H54 (cell line): Measurements from ENCODE around the gene SLC38A3.

Experiments
- DNase-seq: peaks from one replicate; pipeline ENCODE4 v3.0.0; 2011; ENCODE audit warnings: low spot score, mixed read lengths; ENCODE audit not compliant: insufficient read length
- FAIRE-seq: peaks from 3 replicates; lab custom pipeline; 2011; peaks lifted over from hg19 to GRCh38; lab: Jason Lieb, UNC
- POLR2A ChIP-seq: IDR thresholded peaks from 2 replicates; pipeline ENCODE4 v1.6.1; 2011; ENCODE audit warnings: low read depth, mild to moderate bottlenecking, low read length

SLC38A3 gene

DNA sequence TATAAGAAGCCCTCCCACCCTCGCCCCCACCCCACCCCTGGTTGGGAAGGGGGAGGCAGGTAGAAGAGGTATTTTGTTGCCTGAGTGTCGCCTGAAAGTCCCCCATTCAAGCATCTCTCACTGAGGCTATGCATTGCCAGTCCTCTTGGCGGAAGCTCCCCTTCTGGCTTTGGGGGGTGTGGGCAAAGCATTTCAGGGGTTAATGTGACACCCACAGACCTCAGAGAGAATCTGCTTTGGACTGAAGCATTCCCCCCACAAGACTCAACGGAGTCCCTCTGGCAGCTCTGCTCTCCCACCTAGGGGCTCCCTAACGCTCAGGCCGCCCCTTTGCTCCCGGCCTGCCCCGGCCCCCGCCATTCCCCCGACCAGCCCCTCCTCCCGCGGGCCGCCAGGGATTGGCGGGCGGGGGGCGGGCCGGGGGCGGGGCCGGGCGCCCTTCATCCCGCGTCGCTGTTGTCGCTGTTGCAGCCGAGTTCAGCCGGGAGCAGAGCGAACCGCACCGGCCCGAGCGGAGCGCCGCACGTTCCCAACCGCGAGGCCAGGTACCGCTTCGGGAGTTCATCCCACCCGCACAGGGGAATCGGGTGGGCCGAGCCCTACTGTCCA is at the start of gene SLC38A3:
TSS of gene SLC38A3 (plus strand) at position 468 of the 609 bp plus-strand sequence. CDS start 8,929 bp downstream, outside the sequence.
- no peak for TF ChIP-seq POLR2A
- FAIRE-seq (no peak), DNase-seq (no peak)

DNA sequence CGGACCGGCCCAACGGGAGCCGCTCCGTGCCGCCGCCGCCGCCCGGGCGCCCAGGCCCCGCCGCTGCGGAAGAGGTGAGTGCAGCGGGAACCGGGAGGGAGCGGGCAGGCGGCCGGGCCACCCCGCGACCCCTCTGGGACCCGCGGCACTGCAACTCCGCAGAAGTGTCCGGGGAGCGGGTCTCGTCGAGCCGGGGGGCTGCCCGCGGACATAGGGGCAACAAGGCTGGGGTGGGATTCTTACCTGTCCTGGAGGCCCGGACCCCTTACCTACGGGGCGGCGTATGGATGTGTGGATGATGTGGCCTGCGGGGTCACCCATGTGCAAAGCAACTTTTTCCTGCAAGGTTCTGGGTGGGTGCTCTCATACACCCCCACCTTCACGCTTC is 49.6 kb upstream of the SLC38A3 start:
- DNase-seq (no peak), FAIRE-seq (no peak)
- no peak for TF ChIP-seq POLR2A

DNA sequence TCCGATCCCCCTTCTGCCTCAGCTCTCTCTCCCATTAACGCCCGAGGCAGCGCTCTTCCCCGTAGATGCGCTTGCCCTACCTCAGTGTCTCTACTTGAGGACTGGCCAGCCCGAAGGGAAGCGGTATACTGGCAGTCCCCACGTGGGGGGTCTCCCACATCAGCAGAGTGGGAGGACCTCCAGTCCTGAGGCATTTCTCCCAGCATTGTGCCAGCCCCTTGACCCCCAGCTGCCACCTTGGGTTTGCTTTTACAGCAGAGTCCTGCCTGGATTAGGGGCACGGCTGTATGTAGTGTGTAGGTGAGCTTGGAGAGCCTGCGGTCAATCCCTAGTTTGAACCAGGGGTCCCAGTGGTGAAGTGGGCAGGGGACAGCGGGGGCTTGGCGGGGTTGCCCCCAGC is 49.2 kb upstream of the SLC38A3 start:
- no peak for TF ChIP-seq POLR2A
- DNase-seq (no peak), FAIRE-seq (no peak)

DNA sequence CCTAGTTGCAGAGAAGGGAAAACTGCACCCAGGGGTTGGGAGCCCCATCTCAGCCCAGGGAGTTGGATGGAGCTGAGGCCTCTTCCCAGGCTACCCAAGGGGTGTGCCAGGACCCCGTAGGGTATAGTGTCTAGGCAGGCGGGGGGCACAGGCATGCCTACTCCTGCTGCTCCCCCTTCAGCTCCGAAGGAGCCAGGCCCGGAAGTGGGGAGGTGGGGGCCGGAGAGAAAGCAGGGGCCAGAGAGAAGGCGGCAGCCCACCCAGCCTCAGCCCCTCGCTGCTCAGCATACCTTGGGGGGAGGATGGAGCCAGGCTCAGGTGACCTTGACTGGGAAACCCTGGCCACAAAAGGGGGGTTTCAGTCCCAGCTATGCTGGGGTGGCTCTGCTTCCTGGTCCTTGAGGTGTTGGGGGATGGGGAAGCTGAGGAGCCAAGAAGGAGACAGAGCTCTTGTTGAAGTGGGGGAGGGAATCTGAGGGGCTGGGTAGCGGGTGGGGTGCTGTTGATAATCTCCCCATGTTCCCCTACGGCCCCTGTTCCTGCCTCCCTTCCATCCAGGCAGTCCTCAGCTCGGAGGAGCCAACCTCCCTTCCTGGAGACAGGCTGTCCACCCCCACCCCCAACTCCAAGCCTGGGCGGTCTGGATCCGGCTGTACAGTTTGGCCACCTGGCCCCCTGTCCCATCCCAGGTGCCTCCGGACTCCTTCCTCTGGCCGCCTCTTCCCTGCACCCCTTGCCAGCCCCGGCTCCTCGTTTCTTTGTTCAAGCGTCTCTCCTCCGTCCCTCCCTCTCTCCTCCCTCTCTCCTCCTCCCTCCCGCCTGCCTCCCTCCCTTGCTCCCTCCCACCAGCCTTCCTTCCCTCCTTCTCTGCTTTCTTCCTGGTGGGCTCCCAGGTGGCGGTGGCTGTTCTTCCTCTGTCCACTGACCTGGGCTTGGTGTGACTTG is 48.2 kb upstream of the SLC38A3 start:
- DNase-seq = no peak
- FAIRE-seq = no peak
- no peak for TF ChIP-seq POLR2A

DNA sequence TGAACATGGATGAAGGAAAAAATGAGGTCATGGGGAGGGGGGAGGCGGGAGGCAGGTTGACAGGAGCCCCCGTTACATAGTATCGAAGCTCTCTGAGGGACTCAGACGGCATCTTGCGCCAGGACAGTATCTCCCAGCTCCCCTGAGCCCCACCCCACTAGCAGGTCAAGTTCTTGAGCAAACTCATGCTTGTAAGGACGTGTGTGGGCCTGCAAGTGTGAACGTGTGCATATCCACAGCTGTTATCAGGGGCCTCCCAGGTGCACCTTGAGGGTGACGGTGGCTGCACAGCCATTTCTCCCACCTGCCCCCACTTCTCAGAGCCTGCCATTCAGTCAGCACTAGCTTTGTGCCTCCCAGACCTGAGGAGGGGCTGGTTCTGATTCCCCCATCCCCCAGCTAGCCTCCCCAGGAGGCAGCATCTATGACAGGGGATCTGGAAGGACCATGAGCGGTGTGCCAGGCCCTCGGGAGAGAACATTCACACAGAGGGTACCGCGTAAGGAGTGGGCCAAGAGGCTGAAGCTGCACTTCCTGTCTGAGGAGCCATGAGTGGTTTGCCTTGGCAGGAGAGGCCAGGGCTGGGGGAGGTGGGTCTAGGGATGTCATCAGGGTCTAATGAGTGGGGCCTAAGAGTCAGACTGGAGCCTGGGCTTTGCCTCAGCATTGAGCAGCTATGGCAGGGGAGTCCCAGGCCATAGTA is 47.1 kb upstream of the SLC38A3 start:
- DNase-seq (no peak), FAIRE-seq (no peak)
- TF ChIP-seq POLR2A = no peak

DNA sequence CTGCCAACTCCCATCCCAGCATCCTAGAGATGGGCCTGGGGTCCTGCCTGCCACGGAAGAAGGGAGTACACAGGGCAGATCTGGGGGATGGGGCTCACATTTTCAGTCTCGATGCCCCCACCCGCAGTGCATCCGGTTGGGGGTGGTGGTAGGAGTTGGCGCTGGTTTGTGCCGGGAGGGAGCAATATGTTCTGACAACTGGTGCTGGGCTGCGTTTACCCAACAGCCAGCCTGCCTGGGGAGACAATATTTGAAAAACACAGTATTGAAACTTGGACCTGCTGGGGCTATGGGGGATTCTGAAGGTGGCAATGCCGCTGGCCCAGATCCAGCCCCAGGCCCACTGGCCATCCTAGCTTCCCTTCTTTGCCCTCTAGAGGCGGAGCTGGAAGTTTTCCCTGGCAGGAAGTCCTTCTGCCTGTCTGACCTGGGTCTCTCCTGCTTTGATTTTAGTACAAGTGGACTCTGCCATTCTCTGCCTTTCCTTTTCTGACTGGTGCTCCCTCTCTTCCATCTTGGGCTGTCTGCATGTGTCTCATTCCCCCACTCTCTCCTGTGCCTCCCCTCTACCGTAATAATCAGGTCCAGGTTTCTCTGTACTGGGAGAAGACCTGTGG is 46.4 kb upstream of the SLC38A3 start:
- TF ChIP-seq POLR2A = no peak
- FAIRE-seq = no peak
- DNase-seq = no peak

DNA sequence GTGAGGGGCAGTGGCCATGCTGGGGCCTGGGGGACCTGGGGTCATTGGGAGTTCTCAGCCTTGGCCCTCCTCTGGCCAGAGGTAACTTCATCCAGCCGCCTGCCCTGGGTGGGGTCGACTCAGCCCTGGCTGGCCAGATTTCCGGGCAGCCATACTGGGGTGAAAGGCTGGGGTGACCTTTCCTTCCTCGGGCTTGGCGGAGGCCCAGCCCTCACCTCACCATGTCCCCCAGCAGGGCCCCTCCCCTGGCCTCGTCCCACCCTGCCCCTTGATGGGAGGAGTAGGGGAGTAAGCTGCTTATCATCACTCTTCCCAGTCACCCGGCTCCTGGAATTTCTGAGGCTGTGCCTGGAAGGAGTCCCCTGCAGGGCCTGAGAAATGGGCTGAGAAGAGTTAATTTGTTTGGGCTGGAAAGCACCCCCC is 44.5 kb upstream of the SLC38A3 start:
- TF ChIP-seq POLR2A = no peak
- no peak for DNase-seq
- no peak for FAIRE-seq

DNA sequence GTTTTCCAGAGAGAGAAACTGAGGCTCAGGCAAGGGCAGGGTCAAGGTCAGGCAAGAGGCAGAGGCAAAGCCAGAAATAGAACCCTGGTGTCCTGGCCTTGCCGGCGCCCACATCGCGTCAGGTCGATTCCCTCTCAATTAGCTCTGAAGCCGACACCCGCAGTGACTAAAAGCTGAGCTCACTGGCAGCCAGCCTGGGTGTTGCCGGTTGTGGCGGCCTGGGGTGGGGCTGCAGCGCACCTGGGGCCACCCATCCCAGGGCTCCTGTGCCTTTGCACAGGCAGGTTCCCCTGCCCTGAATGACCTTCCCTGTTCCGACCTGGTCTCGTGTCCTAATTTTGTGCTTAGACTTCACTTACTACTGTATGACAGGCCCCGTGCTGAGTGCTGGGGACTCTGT is 43.8 kb upstream of the SLC38A3 start:
- no peak for FAIRE-seq
- DNase-seq = no peak
- TF ChIP-seq POLR2A = no peak

DNA sequence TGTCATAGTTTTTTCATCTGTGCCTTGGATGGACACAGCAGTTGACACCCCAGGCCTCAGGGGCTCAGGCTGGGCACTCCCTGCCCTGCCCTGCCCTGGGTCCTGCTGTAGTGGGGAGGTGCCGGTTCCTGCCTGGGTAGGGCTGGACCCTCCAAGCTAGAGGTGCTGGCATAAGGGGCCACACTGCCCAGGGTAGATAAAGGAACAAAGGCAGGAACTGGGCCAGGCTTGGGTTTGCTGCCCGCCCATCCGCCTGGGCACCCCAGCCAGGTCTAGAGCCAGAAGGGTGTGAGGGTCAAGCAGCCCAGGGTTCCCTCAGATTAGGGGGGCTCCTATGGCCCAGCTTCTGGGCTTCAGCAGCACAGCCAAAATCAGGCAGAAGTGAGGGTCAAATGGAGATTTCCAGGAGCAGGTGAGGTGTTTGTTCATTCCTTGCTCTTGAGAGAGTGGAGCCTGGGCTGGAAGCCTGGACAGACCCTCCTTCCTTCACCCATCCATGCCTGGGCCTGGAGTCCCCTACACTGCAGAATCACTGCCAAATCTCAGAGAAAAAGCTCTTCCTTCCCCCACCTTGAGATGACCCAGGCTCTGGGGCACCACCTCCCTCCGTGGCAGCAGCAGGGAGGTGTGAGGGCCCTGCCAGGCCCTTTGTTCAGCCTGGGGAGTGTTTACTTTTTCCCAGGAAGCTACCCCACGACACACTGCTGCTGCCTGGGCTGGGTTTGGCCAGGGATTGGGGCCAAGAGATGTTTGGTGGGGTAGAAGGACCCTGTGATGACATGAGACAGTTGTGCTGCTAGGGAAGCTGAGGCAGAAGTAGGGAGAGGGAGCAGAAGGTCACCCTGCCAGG is 42.8 kb upstream of the SLC38A3 start:
- DNase-seq = no peak
- FAIRE-seq = no peak
- TF ChIP-seq POLR2A = no peak

DNA sequence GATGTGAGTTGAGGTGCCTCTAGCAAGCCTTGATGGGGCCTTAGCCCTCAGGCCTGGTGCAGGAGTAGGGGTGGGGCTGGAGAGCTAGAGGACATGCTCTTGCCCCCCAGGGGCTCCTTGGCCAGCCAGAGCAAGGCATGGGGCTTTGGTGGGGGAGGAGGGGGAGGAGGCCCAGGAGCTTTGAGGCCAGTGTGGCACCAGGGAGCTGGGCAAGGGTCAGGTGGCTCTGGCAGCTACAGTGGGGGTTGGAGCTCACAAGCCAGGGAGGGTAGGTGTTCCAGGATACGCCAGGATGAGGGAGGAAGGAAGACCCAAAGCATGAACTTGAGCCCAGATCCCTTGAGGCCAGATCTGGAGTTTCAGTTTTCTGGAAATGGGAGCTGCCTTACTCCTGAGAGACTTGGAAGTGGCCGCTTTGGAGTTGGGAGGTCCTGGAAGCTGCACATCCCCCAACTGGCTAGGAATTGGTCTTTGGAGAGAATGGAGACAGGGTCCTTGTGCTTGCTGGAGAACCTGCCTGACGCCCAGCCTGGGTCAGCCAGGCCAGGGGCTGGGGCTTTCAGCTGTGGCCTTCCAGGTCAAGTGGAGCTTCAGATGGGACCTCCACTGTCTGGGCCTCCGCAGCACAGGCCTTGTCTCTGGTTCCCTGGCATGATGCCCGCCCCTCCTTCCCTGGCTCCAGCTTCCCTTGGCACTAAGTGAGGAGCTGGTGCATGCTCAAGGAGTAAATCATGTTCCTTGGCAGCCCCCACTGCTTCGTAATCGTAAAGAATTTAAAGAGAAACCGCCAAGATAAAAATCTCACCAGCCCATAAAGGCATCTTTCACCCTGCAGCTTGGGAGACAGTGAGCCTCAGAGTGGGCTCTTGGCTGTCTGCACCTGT is 41.3 kb upstream of the SLC38A3 start:
- peak; percentile 75 for FAIRE-seq
- TF ChIP-seq POLR2A = no peak
- DNase-seq = peak; percentile 95

DNA sequence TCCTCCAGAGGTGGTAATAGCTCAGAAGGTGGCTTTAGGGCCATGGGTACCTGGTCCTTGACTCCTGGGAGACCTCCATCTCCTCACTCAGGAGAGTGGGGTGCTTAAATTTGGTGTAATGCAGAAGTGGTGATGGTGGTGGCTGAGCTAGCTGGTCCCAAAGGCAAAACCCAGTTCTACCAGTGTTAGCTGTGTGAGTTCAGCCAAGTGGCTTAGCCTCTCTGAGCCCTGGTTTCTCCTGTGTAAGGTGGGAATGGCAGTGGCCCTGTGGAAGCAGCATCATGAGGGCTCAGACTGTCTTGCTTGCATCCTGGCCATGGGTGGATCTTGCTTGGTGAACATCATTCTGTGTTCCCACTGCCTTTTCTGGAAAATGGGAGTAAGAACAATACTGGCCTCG is 40.6 kb upstream of the SLC38A3 start:
- no peak for FAIRE-seq
- TF ChIP-seq POLR2A = no peak; the same call in 1 of the 2 replicates
- no peak for DNase-seq
